NCI-H2227 (cell line): ENCODE results near the gene NAA35.
"Not testable (repeated sequence)": the region's sequence is repeated elsewhere in the genome, so short reads cannot be mapped to it uniquely, and the experiment has no call there.

Source experiments
- DNase-seq: peaks from one replicate; lab custom pipeline; 2025; ENCODE audit not compliant: unreplicated experiment; lab: John Stamatoyannopoulos, UW

The NAA35 gene

GRCh38 chr9:85940832-85941621, at the start of gene NAA35:
Gene NAA35, plus strand, starts transcription at chr9:85941146. Its CDS starts 1,014 bp downstream, at chr9:85942160.
- DNase-seq: peak; percentile 98

GRCh38 chr9:85892401-85892800, 48.5 kb upstream of the NAA35 start:
- DNase-seq: no peak

- no peak for DNase-seq
These were observed 45.3 kb upstream of the NAA35 start for GRCh38 chr9:85895685-85896084.

GRCh38 chr9:85897848-85898247, 43.1 kb upstream of the NAA35 start:
- no peak for DNase-seq

GRCh38 chr9:85898332-85898731, 42.6 kb upstream of the NAA35 start:
- no peak for DNase-seq

- no peak for DNase-seq
These were observed 41.6 kb upstream of the NAA35 start for GRCh38 chr9:85899388-85899787.

- peak; percentile 2 for DNase-seq
These were observed 40.3 kb upstream of the NAA35 start for GRCh38 chr9:85900504-85901201.

GRCh38 chr9:85904975-85905374, 36.0 kb upstream of the NAA35 start:
- no peak for DNase-seq

GRCh38 chr9:85905957-85906356, 35.0 kb upstream of the NAA35 start:
- DNase-seq: no peak

GRCh38 chr9:85909390-85909789, 31.6 kb upstream of the NAA35 start:
- DNase-seq: no peak

GRCh38 chr9:85914108-85914507, 26.8 kb upstream of the NAA35 start:
- no peak for DNase-seq

GRCh38 chr9:85917756-85918155, 23.2 kb upstream of the NAA35 start:
- no peak for DNase-seq

GRCh38 chr9:85925493-85925892, 15.5 kb upstream of the NAA35 start:
- DNase-seq: no peak

GRCh38 chr9:85927076-85927475, 13.9 kb upstream of the NAA35 start:
- DNase-seq: no peak

GRCh38 chr9:85931495-85931894, 9.5 kb upstream of the NAA35 start:
- DNase-seq: no peak

GRCh38 chr9:85935950-85936349, 5.0 kb upstream of the NAA35 start:
- DNase-seq: not testable (repeated sequence)

- peak; percentile 38 for DNase-seq
These were observed 593 bp upstream of the NAA35 start for GRCh38 chr9:85940275-85940831.

- DNase-seq: no peak
These were observed 635 bp downstream of the NAA35 start for GRCh38 chr9:85941622-85941940.

- no peak for DNase-seq
These were observed 1.3 kb downstream of the NAA35 start for GRCh38 chr9:85941966-85942912.

- DNase-seq: no peak
These were observed 2.2 kb downstream of the NAA35 start for GRCh38 chr9:85942913-85943709.
